ENCODE results near the gene CPN2.

CPN2 gene

GRCh38 chr3:194330579-194330978 is 20.5 kb downstream of the CPN2 start:
- no peak for TF ChIP-seq CTCF (IDR thresholded peaks at IDR 0.05)
- no peak overlapping the region for H3K4me3 ChIP-seq
- no peak for DNase-seq (ENCODE audit: low spot score)
- H3K27ac ChIP-seq, result no peak overlapping the region

DNA sequence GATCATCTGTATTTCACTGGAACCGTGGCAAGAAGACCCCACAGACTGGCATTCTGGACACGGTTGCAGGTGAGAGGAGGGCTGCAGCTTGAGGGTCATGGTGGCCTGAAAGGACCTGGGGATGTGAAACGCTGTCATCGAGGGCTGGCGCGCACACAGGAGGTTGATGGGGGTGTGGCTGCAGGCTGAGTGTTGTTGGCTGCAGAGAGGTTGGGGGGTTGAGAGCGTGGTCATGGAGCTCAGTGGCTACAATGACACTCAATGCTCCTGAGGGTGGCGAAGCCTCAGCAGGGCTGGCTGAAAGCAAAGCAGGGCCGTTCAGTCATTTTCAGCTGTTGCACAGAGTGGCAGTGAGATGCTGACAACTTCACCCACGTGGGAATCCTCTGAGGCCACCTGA is 21.0 kb downstream of the CPN2 start:
- no peak for DNase-seq (ENCODE audit: low spot score)
- no peak for TF ChIP-seq CTCF (IDR thresholded peaks at IDR 0.05)
- Histone ChIP-seq H3K27ac (no peak overlapping the region), H3K4me3 (no peak overlapping the region)

DNA sequence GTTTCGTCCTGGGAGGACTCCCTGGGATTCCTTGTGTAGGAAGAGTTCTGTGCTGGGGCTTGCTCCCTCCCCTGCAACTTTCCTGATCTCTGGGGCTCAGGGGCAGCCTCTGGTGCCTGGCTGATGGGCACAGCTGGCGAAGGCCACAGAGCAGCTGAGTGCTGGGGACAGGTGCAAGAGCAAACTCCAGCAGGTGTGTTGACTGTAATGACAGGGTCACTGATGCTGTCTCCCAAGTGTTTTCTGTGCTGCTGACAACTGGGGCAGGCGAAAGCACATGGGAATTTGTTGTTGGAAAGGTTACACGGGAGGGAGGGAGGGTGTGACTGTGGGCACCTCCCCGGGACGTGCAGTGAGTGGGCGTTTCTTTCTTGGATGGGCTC is 21.6 kb downstream of the CPN2 start:
- no peak overlapping the region for H3K27ac ChIP-seq
- DNase-seq (ENCODE audit: low spot score), result no peak
- H3K4me3 ChIP-seq, result no peak overlapping the region
- TF ChIP-seq CTCF (IDR thresholded peaks at IDR 0.05), result no peak

DNA sequence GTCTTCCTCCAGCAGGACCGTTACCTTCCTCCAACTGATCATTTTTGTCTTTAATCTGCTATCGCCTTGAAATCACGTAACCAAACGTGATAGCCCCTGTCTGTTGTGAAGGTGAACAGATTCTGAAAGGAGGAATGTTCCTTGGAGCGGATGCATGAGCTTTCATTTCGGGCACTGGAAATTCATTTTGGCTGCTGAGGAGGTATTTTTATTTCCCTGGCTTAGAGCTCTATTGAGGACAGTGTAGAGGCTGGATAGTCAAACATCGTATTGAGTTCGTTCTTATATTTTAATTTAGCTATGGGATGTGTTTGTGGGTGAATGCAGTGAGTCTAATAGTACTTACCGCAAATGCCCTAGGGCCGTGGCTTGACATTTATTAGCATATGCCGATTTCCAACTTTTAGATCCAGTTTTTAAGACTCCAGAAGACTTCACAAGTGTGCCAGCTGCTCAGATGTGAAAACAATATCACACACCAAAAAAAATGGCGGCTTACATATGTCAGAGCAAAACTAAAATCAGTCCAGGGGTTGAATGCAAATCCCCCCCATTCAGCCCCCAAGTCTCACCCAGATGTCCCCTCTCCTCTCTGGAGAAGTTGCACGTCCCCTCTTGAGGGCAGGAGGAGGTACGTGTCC is 22.1 kb downstream of the CPN2 start:
- H3K27ac ChIP-seq, result no peak overlapping the region
- H3K4me3 ChIP-seq, result no peak overlapping the region
- TF ChIP-seq CTCF (IDR thresholded peaks at IDR 0.05), result no peak
- DNase-seq (ENCODE audit: low spot score), result no peak

DNA sequence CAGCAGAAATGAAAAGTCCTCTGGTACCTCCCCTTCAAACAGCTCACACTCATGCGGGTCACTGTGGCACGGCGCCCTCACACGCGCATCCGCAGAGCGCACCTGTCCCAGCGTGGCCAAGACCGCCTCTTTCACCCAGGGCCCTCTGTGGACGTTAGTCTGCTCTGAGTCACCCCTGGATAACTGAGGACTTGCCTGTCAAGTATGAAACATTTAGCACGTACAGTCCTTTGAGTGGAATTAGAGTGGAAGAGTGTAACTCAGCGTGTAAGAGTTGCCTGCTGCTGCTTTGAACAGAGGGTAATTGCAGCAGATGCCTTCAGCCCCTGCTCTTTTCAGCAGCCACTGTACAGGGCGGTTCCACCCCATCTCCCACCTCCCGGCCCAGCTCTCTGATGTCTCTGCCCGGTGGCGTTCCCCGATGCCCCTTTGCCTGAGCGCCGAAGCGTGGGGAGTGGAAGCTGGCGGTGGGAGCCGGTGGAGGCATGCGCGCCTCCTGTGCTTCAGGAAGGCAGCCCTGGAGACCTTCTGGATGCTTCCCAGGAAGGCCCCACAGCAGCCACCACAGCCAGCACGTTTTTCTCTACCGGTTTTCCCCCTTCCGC is 23.0 kb downstream of the CPN2 start:
- no peak overlapping the region for H3K27ac ChIP-seq
- TF ChIP-seq CTCF (IDR thresholded peaks at IDR 0.05), result no peak
- DNase-seq (ENCODE audit: low spot score), result no peak
- no peak overlapping the region for H3K4me3 ChIP-seq

- TF ChIP-seq CTCF (IDR thresholded peaks at IDR 0.05), result no peak
- no peak overlapping the region for H3K27ac ChIP-seq
- H3K4me3 ChIP-seq, result no peak overlapping the region
- no peak for DNase-seq (ENCODE audit: low spot score)
These were observed 23.7 kb downstream of the CPN2 start for GRCh38 chr3:194327218-194328052.

DNA sequence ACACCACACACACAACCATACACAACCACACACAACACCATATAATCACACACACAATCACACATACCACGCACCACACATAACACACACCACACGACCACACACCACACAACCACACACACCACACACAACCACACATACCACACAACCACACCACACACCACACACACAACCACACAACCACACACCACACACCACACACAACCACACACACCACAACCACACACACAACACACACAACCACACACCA is 24.2 kb downstream of the CPN2 start:
- no peak overlapping the region for H3K4me3 ChIP-seq
- H3K27ac ChIP-seq, result no peak overlapping the region
- no peak for DNase-seq (ENCODE audit: low spot score)
- TF ChIP-seq CTCF (IDR thresholded peaks at IDR 0.05), result no peak

Data from coronary artery (tissue), 2 donors.